ENCODE data around the gene DPPA3. TPM values are rescaled to one million over a fixed set of nuclear protein-coding genes. Genes with fewer than 3 reads are reported as not detected.

Gene DPPA3
- total RNA-seq, 1 donor, result not detected

GRCh38 chr12:7678744-7679143 lies 32.5 kb upstream of the DPPA3 start:
- TF ChIP-seq, protein P1, sequence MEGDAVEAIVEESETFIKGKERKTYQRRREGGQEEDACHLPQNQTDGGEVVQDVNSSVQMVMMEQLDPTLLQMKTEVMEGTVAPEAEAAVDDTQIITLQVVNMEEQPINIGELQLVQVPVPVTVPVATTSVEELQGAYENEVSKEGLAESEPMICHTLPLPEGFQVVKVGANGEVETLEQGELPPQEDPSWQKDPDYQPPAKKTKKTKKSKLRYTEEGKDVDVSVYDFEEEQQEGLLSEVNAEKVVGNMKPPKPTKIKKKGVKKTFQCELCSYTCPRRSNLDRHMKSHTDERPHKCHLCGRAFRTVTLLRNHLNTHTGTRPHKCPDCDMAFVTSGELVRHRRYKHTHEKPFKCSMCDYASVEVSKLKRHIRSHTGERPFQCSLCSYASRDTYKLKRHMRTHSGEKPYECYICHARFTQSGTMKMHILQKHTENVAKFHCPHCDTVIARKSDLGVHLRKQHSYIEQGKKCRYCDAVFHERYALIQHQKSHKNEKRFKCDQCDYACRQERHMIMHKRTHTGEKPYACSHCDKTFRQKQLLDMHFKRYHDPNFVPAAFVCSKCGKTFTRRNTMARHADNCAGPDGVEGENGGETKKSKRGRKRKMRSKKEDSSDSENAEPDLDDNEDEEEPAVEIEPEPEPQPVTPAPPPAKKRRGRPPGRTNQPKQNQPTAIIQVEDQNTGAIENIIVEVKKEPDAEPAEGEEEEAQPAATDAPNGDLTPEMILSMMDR (IDR thresholded peaks at IDR 0.05; ENCODE audit: insufficient read depth, low read length), result no peak
- DNase-seq (ENCODE audit: low read depth), result no peak
- H3K4me3 ChIP-seq (ENCODE audit: low read depth, low read length), result no peak overlapping the region

DNA sequence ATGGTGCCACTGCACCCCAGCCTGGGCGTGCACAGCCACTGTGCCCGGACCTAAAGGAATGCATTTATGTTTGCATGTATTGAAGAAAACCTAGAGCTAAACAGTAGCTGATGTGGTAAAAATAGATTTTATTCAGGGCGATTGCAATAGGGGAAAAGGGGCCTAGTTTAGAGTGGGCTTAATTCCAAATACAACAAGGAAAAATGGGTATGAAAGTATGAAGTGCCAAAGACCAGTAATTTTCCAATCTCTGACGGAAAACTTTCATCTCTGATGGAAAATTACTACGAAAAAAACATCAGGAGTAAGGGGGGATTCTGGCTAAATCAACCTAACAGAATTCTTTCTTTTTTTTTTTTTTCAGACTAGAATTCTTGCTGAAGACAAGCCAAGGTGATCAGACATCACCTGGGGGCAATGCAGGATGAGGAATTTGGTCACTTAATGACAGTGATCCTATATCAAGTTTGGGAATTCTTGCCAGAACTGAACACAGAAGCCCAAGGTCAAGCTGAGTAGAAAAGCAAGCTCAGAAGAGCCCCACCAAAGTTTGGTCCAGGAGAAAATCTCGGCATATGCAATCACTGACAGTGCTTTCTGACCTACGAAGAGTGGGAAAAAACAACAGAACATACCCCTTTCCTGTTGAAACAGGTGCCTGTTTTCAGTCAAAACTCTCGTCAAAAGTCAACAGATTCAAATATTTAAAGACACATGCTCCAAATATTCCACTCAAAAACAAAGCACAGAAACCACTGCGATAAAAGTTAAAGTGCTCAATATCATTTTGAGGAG lies 31.8 kb upstream of the DPPA3 start:
- no peak overlapping the region for H3K4me3 ChIP-seq (ENCODE audit: low read depth, low read length)
- TF ChIP-seq, protein P1 (IDR thresholded peaks at IDR 0.05; ENCODE audit: insufficient read depth, low read length), result no peak
- DNase-seq (ENCODE audit: low read depth), result no peak

- DNase-seq (ENCODE audit: low read depth), result no peak
- no peak overlapping the region for H3K4me3 ChIP-seq (ENCODE audit: low read depth, low read length)
- TF ChIP-seq, protein P1 (IDR thresholded peaks at IDR 0.05; ENCODE audit: insufficient read depth, low read length), result no peak
Observed at GRCh38 chr12:7681535-7681934, 29.7 kb upstream of the DPPA3 start.

DNA sequence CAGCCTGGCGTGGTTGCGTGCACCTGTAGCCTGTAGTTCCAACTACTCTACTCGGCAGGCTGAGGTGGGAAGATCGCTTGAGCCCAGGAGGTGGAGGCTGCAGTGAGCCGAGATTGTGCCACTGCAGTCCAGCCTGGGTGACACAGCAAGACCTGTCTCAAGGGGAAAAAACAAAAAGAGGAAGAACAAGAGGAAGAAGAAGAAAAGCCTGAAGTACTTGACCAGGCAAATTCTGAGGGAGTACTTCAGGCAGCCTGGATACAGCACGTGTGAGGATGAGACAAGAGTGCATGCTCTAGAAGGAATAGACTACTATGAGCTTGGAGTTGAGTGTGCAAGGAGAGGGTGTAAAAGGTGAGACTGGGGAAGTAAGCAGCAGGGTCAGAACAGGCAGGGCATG lies 17.4 kb upstream of the DPPA3 start:
- H3K4me3 ChIP-seq (ENCODE audit: low read depth, low read length), result no peak overlapping the region
- no peak for DNase-seq (ENCODE audit: low read depth)
- TF ChIP-seq, protein P1 (IDR thresholded peaks at IDR 0.05; ENCODE audit: insufficient read depth, low read length), result no peak

- TF ChIP-seq, protein P1 (IDR thresholded peaks at IDR 0.05; ENCODE audit: insufficient read depth, low read length), result no peak
- DNase-seq (ENCODE audit: low read depth), result no peak
- no peak overlapping the region for H3K4me3 ChIP-seq (ENCODE audit: low read depth, low read length)
Observed at GRCh38 chr12:7694556-7695236, 16.5 kb upstream of the DPPA3 start.

DNA sequence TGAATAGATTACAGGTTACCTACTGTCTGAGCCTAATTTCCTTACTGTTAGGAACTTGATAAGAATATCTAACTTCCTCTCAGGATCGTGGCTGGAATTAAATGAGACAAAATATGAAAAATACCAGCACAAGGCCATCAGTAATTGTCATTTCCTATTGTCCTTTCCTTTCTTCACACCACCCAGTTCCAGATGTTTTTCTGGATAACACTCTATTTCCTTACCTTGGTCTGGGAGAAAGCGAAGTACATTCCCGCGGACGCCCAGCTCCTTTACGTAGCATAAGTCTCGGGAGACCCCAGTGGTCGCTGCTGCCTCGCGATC lies 16.0 kb upstream of the DPPA3 start:
- TF ChIP-seq, protein P1 (IDR thresholded peaks at IDR 0.05; ENCODE audit: insufficient read depth, low read length), result no peak
- DNase-seq (ENCODE audit: low read depth), result no peak

More for the DNA sequence above, 16.0 kb upstream of the DPPA3 start:
- H3K4me3 ChIP-seq (ENCODE audit: low read depth, low read length), result no peak overlapping the region
